OCI-LY1 (cell line): ENCODE data around the gene ZFP30.

ENCODE experiments used
- H2AFZ ChIP-seq: fragments of 200-600 bp; sonication (generic), shearing (Covaris generic); 2 replicates; pipeline ENCODE4 v1.6.0; 2014; ENCODE audit warnings: antibody characterized with exemption, mild to moderate bottlenecking, low read length
- H3F3A ChIP-seq: fragments of 200-600 bp; sonication (generic), shearing (Covaris generic); 2 replicates; pipeline ENCODE4 v1.6.0; 2014; ENCODE audit warnings: mild to moderate bottlenecking, antibody characterized with exemption, low read length, moderate library complexity; ENCODE audit not compliant: insufficient read depth
- H3K27ac ChIP-seq: fragments of 200-600 bp; sonication (generic); 2 replicates; pipeline ENCODE4 v1.5.1; 2014; ENCODE audit warnings: low read length, mixed run types, mild to moderate bottlenecking, low read depth; ENCODE audit not compliant: poor library complexity, severe bottlenecking
- H3K27me3 ChIP-seq: fragments of 200-600 bp; sonication (generic); 2 replicates; pipeline ENCODE4 v1.6.0; 2014; ENCODE audit warnings: antibody characterized with exemption, mild to moderate bottlenecking, low read length, moderate library complexity; ENCODE audit not compliant: insufficient read depth
- H3K36me3 ChIP-seq: fragments of 200-600 bp; sonication (generic); 2 replicates; pipeline ENCODE4 v1.6.1; 2014; ENCODE audit warnings: mild to moderate bottlenecking, antibody characterized with exemption, low read length, moderate library complexity, mixed read lengths; ENCODE audit not compliant: insufficient read depth
- H3K4me1 ChIP-seq: fragments of 200-600 bp; sonication (generic); 2 replicates; pipeline ENCODE4 v1.5.1; 2014; ENCODE audit warnings: mild to moderate bottlenecking, low read length, moderate library complexity; ENCODE audit not compliant: insufficient read depth, severe bottlenecking
- H3K4me2 ChIP-seq: fragments of 200-600 bp; sonication (generic), shearing (Covaris generic); 2 replicates; pipeline ENCODE4 v1.6.1; 2014; ENCODE audit warnings: low read length
- H3K4me3 ChIP-seq: fragments of 200-600 bp; sonication (generic); 2 replicates; pipeline ENCODE4 v1.5.1; 2014; ENCODE audit warnings: low read length, low read depth, mild to moderate bottlenecking, mixed read lengths; ENCODE audit not compliant: poor library complexity, severe bottlenecking
- H3K79me2 ChIP-seq: fragments of 200-600 bp; shearing (Covaris generic); 2 replicates; pipeline ENCODE4 v1.6.1; 2016; ENCODE audit warnings: mixed run types, low read length, mixed read lengths; ENCODE audit not compliant: insufficient read depth
- H3K9ac ChIP-seq: fragments of 200-600 bp; sonication (generic), shearing (Covaris generic); 2 replicates; pipeline ENCODE4 v1.6.1; 2014; ENCODE audit warnings: mild to moderate bottlenecking, low read length, mixed read lengths
- H3K9me2 ChIP-seq: fragments of 200-600 bp; sonication (generic), shearing (Covaris generic); 2 replicates; pipeline ENCODE4 v1.6.1; 2014; ENCODE audit warnings: low read depth, mild to moderate bottlenecking, low read length, mixed read lengths
- H3K9me3 ChIP-seq: fragments of 200-600 bp; shearing (Covaris generic); 2 replicates; pipeline ENCODE4 v1.6.1; 2014; ENCODE audit warnings: low read length, mixed read lengths
- H4K20me1 ChIP-seq: fragments of 200-600 bp; sonication (generic), shearing (Covaris generic); 2 replicates; pipeline ENCODE4 v1.6.0; 2016; ENCODE audit warnings: mild to moderate bottlenecking, low read length; ENCODE audit not compliant: insufficient read depth
- CTCF ChIP-seq: fragments of 200-600 bp; sonication (generic), shearing (Covaris generic); IDR thresholded peaks from 2 replicates; pipeline ENCODE4 v1.5.1; 2017; ENCODE audit warnings: mild to moderate bottlenecking, antibody characterized with exemption, low read length, moderate library complexity, mixed read lengths
- EZH2 ChIP-seq: fragments of 200-600 bp; sonication (generic), shearing (Covaris generic); IDR thresholded peaks from 2 replicates; pipeline ENCODE4 v1.8.0; 2017; ENCODE audit warnings: borderline replicate concordance, mixed run types, mild to moderate bottlenecking, antibody characterized with exemption, low read length, moderate library complexity, mixed read lengths

The ZFP30 gene

GRCh38 chr19:37695144-37695899, 40.1 kb upstream of the ZFP30 start:
- H3K4me3 ChIP-seq, result no peak overlapping the region
- TF ChIP-seq EZH2 (no peak), CTCF (no peak)
- peaks cover 42% of the 10 kb centered on the region for H3K36me3 ChIP-seq
- H3K4me1 ChIP-seq, result no peaks in the 10 kb centered on the region
- no peaks in the 10 kb centered on the region for H3K79me2 ChIP-seq
- H3K9me2 ChIP-seq, result no peaks in the 10 kb centered on the region
- no peaks in the 10 kb centered on the region for H3F3A ChIP-seq
- no peak overlapping the region for H3K4me2 ChIP-seq
- no peaks in the 10 kb centered on the region for H4K20me1 ChIP-seq
- peaks cover 21% of the 10 kb centered on the region for H3K9me3 ChIP-seq
- H3K27ac ChIP-seq, result no peak overlapping the region
- H3K27me3 ChIP-seq, result no peaks in the 10 kb centered on the region
- H2AFZ ChIP-seq, result no peak overlapping the region
- H3K9ac ChIP-seq, result no peak overlapping the region

GRCh38 chr19:37692956-37693620, 37.8 kb upstream of the ZFP30 start:
- Histone ChIP-seq H3K4me2 (no peak overlapping the region), H3K36me3 (peaks cover 20% of the 10 kb centered on the region), H3K27ac (no peak overlapping the region), H3K9me2 (no peaks in the 10 kb centered on the region), H3K27me3 (no peaks in the 10 kb centered on the region), H2AFZ (no peak overlapping the region), H3K79me2 (no peaks in the 10 kb centered on the region), H3K9ac (no peak overlapping the region), H3F3A (no peaks in the 10 kb centered on the region), H4K20me1 (no peaks in the 10 kb centered on the region), H3K4me3 (no peak overlapping the region), H3K4me1 (no peaks in the 10 kb centered on the region), H3K9me3 (peaks cover 3% of the 10 kb centered on the region; the same call in 1 of the 2 replicates)
- no peak for TF ChIP-seq CTCF
- no peak for TF ChIP-seq EZH2

- Histone ChIP-seq H3F3A (no peaks in the 10 kb centered on the region), H3K4me3 (no peak overlapping the region), H3K9ac (no peak overlapping the region), H3K27ac (no peak overlapping the region), H3K9me2 (no peaks in the 10 kb centered on the region), H3K4me1 (no peaks in the 10 kb centered on the region), H2AFZ (no peak overlapping the region), H4K20me1 (no peaks in the 10 kb centered on the region), H3K27me3 (no peaks in the 10 kb centered on the region), H3K9me3 (peaks cover 3% of the 10 kb centered on the region; the same call in 1 of the 2 replicates), H3K79me2 (no peaks in the 10 kb centered on the region), H3K4me2 (no peak overlapping the region), H3K36me3 (peaks cover 9% of the 10 kb centered on the region)
- no peak for TF ChIP-seq EZH2
- no peak for TF ChIP-seq CTCF
Observed at GRCh38 chr19:37691881-37692504, 36.7 kb upstream of the ZFP30 start.
